HPDE6-E6E7 (cell line): ENCODE data around the gene ORMDL2.

Experiments
- DNase-seq: peaks from one replicate; pipeline ENCODE4 v3.0.0; 2011; ENCODE audit warnings: missing footprints; ENCODE audit errors: extremely low spot score

The ORMDL2 gene

GRCh38 chr12:55817345-55818139 is at the start of gene ORMDL2, which contains the start of gene SARNP:
Gene ORMDL2, plus strand, starts transcription at chr12:55818041. Its CDS starts 959 bp downstream, at chr12:55819000.
Gene SARNP, minus strand, starts transcription at chr12:55817724. Its CDS starts 23 bp downstream, at chr12:55817701.
- peak; percentile 99 for DNase-seq

GRCh38 chr12:55771736-55772135 is 46.1 kb upstream of the ORMDL2 start:
- no peak for DNase-seq

- DNase-seq, result no peak
Observed at GRCh38 chr12:55777856-55778255, 40.0 kb upstream of the ORMDL2 start.

- no peak for DNase-seq
Observed at GRCh38 chr12:55780685-55781084, 37.2 kb upstream of the ORMDL2 start.

- DNase-seq, result no peak
Observed at GRCh38 chr12:55788546-55788945, 29.3 kb upstream of the ORMDL2 start.

GRCh38 chr12:55789171-55789570 is 28.7 kb upstream of the ORMDL2 start:
- no peak for DNase-seq

- no peak for DNase-seq
Observed at GRCh38 chr12:55789893-55790292, 27.9 kb upstream of the ORMDL2 start.

- DNase-seq, result no peak
Observed at GRCh38 chr12:55795950-55796349, 21.9 kb upstream of the ORMDL2 start.

GRCh38 chr12:55797068-55797467 is 20.8 kb upstream of the ORMDL2 start:
- no peak for DNase-seq

GRCh38 chr12:55797550-55797949 is 20.3 kb upstream of the ORMDL2 start:
- DNase-seq, result no peak

- DNase-seq, result no peak
Observed at GRCh38 chr12:55806982-55807381, 10.9 kb upstream of the ORMDL2 start.

- no peak for DNase-seq
Observed at GRCh38 chr12:55809274-55809673, 8.6 kb upstream of the ORMDL2 start.

- no peak for DNase-seq
Observed at GRCh38 chr12:55812088-55812487, 5.8 kb upstream of the ORMDL2 start.

GRCh38 chr12:55814257-55814656 is 3.6 kb upstream of the ORMDL2 start:
- DNase-seq, result no peak

GRCh38 chr12:55815473-55815872 is 2.4 kb upstream of the ORMDL2 start:
- no peak for DNase-seq

- peak; percentile 34 for DNase-seq
Observed at GRCh38 chr12:55816881-55817344, 928 bp upstream of the ORMDL2 start.

GRCh38 chr12:55818140-55818728 is 393 bp downstream of the ORMDL2 start:
- no peak for DNase-seq

GRCh38 chr12:55818886-55819285 is 1.0 kb downstream of the ORMDL2 start:
- DNase-seq, result no peak

- DNase-seq, result no peak
Observed at GRCh38 chr12:55820679-55821078, 2.8 kb downstream of the ORMDL2 start.

GRCh38 chr12:55822228-55822627 is 4.4 kb downstream of the ORMDL2 start:
- DNase-seq, result no peak

GRCh38 chr12:55823419-55823818 is 5.6 kb downstream of the ORMDL2 start:
- DNase-seq, result no peak

- DNase-seq, result no peak
Observed at GRCh38 chr12:55824726-55825125, 6.9 kb downstream of the ORMDL2 start.

- no peak for DNase-seq
Observed at GRCh38 chr12:55827806-55828205, 10.0 kb downstream of the ORMDL2 start.
